ENCODE measurements around the gene IL27RA. TPM values are rescaled to one million over a fixed set of nuclear protein-coding genes. Genes with fewer than 3 reads are reported as not detected.
A peak's percentile ranks its signal among the peaks of the same experiment; 100 is the strongest.

The IL27RA gene
- total RNA-seq, 1 experiment from 2014 or later, result 13.6 TPM

DNA sequence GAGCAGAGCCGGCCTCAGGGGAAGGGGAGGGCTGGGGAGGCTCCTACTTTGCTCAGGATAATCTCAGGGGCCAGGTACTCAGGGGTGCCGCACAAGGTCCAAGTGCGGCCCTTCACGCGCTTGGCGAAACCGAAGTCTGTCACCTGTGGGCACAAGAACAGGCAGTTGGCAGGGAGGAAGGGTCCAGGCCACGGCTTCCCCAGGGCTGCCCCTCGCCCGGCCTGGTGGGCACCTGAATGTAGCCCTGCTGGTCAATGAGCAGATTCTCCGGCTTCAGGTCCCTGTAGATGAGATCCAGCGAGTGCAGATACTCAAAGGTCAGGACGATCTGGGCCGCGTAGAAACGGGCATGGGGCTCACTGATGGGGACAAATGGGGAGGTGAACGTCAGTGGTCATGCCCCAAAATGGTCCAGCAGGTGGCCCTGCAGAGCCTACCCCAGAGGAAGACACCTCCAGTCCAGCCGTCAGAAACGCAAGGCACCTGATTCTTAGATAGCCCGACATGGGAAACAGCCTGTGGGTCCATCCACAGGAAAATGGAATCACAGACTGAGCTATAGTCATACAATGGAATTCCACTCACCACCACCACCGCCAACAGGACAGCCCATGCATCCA, 66.1 kb downstream of the IL27RA start:
- no peak overlapping the region for H2BK5ac ChIP-seq (ENCODE audit: insufficient read length, low read length)
- peaks cover 16% of the 10 kb centered on the region for H3K27me3 Mint-ChIP-seq (ENCODE audit: low read depth)
- H3K79me2 ChIP-seq (ENCODE audit: insufficient read depth, low read length), result no peaks in the 10 kb centered on the region
- H3K4me1 ChIP-seq (ENCODE audit: insufficient read depth, low read length), result no peaks in the 10 kb centered on the region
- H3K79me1 ChIP-seq (ENCODE audit: insufficient read depth, low read depth, low read length, poor library complexity, severe bottlenecking), result no peaks in the 10 kb centered on the region
- H2AK5ac ChIP-seq (ENCODE audit: insufficient read length, low read length), result no peak overlapping the region
- no peak overlapping the region for H3K18ac ChIP-seq (ENCODE audit: insufficient read length, low read depth, low read length)
- H3K27me3 ChIP-seq (ENCODE audit: insufficient read depth, low read length), result no peaks in the 10 kb centered on the region
- no CpG with 5 or more reads among the region's 21 CpGs for WGBS (ENCODE audit: extremely low coverage, insufficient read length, low lambda C conversion rate)
- H3K9ac ChIP-seq (ENCODE audit: extremely low read depth, insufficient read length, low read length), result no peak overlapping the region
- peaks cover 13 to 15% of the 10 kb centered on the region in 2 experiments for H3K9me3 Mint-ChIP-seq
- no peak overlapping the region for H2BK120ac ChIP-seq (ENCODE audit: low read depth, low read length, poor library complexity, severe bottlenecking)
- H3K36me3 Mint-ChIP-seq (ENCODE audit: insufficient read depth in 1 of 3, low read depth in 3 of 3), result peaks cover 6 to 35% (median 22%) of the 10 kb centered on the region in 3 experiments
- no peak overlapping the region for H3K23ac ChIP-seq (ENCODE audit: insufficient read length, low read depth, low read length)
- H3K4me3 Mint-ChIP-seq, result no peak overlapping the region
- no peak overlapping the region for H2BK12ac ChIP-seq (ENCODE audit: insufficient read length, low read depth, low read length)
- H3T11ph ChIP-seq (ENCODE audit: low read length), result no peak overlapping the region
- DNase-seq, result no peak
- H2AFZ ChIP-seq (ENCODE audit: low read length), result no peak overlapping the region
- no peak overlapping the region for H3K4me2 ChIP-seq (ENCODE audit: insufficient read depth, insufficient read length, low read length)
- H3K27ac ChIP-seq (ENCODE audit: insufficient read length, low read depth, low read length), result no peak overlapping the region
- H3K56ac ChIP-seq (ENCODE audit: insufficient read length, low read depth, low read length), result no peak overlapping the region
- H3K23me2 ChIP-seq (ENCODE audit: insufficient read length, low read depth, low read length, poor library complexity, severe bottlenecking), result no peaks in the 10 kb centered on the region
- TF ChIP-seq, protein P1, sequence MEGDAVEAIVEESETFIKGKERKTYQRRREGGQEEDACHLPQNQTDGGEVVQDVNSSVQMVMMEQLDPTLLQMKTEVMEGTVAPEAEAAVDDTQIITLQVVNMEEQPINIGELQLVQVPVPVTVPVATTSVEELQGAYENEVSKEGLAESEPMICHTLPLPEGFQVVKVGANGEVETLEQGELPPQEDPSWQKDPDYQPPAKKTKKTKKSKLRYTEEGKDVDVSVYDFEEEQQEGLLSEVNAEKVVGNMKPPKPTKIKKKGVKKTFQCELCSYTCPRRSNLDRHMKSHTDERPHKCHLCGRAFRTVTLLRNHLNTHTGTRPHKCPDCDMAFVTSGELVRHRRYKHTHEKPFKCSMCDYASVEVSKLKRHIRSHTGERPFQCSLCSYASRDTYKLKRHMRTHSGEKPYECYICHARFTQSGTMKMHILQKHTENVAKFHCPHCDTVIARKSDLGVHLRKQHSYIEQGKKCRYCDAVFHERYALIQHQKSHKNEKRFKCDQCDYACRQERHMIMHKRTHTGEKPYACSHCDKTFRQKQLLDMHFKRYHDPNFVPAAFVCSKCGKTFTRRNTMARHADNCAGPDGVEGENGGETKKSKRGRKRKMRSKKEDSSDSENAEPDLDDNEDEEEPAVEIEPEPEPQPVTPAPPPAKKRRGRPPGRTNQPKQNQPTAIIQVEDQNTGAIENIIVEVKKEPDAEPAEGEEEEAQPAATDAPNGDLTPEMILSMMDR (conservative IDR thresholded peaks at IDR 0.05), result peak; percentile 53
- no peak overlapping the region for H3K14ac ChIP-seq (ENCODE audit: insufficient read depth, low read length)
- no peak overlapping the region for H3K27ac Mint-ChIP-seq
- H4K5ac ChIP-seq (ENCODE audit: insufficient read length, low read depth, low read length), result no peak overlapping the region
- H2BK20ac ChIP-seq (ENCODE audit: low read depth, low read length, poor library complexity, severe bottlenecking), result no peak overlapping the region
- no peaks in the 10 kb centered on the region for H3K4me1 Mint-ChIP-seq
- H3K9me3 ChIP-seq (ENCODE audit: control insufficient read depth, low read depth, low read length), result peaks cover 6% of the 10 kb centered on the region
- no peak overlapping the region for H3K4ac ChIP-seq (ENCODE audit: low read depth, low read length)
- H2BK15ac ChIP-seq (ENCODE audit: low read depth, low read length), result no peak overlapping the region
- H4K20me1 ChIP-seq (ENCODE audit: control insufficient read depth, insufficient read depth, insufficient read length), result no peaks in the 10 kb centered on the region
- H4K8ac ChIP-seq (replicated peaks; ENCODE audit: insufficient read length, low read depth, low read length), result no peak overlapping the region
- H4K91ac ChIP-seq (ENCODE audit: insufficient read length, low read depth, low read length), result no peak overlapping the region
